HG03460 (cell line): Measurements from ENCODE around the gene PCBD1.
A peak's percentile ranks its signal among the peaks of the same experiment; 100 is the strongest.
"Not testable (repeated sequence)": the region's sequence is repeated elsewhere in the genome, so short reads cannot be mapped to it uniquely, and the experiment has no call there.

Experiments
- ATAC-seq: cut with Tn5 transposase; IDR thresholded peaks from one replicate; pipeline ENCODE4 v1.9.1; 2021; ENCODE audit not compliant: unreplicated experiment

Gene PCBD1

DNA sequence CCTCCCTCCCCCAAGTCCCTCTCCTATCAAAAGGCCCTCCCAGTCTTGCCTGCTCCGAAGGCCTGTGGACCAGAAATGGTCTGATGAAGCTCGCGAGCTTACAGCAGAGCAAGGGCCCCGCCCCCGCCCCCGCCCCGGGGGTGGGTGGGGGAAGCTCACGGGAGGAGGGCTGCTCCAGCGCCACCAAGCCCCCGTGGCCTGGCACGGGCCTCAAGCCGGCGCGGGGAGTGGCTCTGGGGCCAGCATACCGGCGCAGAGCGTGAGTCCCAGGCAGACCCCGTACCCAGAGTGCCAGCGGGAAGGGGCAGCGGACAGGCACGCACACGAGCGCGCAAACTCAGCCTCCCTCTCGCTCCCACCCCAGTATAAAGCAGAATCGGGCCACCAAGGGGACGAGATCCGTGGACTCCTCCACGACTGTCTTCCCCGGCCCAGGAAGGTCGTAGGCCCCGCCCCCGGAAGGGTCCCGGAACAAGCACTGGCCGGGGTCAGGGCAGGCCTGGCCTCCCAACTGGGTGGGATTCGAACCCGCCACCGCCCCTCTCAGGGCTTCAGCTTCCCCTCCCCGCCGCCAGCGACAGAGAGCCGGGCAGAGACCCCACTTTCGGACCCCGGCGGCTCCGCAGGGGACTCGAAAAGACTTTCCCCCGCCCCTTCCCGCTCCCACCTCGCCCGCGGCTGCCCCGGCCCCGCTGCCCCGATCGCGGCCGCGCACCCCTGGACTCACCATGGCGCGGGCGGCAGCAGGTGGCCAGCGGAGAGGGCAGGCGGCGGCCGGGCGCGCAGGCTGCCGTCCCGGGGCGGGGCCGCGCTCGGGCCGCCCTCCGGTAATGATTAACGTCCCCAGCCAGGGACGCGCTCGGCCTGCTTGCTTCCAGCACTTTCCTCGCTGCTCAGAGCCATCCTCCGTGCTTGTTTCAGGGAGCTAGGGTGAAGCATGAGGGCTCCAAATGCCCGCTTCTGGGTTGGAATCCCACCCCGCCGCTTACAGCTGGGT, at the start of gene PCBD1:
Gene PCBD1, minus strand, starts transcription at position 762 of the 997 bp plus-strand sequence. Its CDS starts 32 bp downstream, at position 730.
- ATAC-seq = peak; percentile 78

DNA sequence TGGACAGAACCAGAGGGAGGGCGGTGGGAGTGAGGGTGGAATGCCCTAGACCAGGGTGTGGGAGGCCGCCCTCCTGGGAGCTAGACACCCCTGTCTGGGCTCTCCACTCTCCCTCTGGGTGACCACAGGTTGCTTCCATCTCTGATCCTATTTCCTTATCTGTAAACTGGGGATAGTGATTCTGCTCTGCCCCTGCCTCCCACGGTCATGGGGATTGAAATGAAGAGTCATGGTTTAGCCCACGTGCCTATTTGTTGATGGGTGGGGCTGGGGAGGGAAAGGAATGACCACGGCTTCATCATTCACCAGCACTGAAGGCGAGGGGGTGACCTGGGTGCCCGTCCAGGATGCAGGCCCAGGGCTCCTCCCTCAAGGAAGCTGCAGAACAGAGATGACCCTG, 49.3 kb upstream of the PCBD1 start:
- no peak for ATAC-seq

DNA sequence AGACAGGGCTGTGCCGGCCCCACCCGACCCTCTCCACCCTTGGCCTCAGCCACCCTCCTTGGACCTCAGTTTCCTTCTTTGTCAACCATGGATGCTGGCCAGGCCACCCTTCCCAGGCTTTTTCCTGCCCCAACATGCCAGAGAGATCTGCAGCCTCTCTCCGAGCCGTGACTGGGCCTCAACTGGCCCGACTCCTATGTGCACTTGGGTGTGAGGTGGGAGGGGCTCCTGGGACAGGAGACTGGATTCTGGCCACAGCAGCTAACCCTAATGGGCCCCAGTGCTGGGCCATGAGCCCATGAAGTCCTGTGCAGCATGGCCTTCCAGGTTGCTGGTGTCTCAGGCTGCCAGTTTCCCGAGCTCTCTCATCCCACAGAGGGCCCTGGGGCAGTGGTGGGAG, 47.7 kb upstream of the PCBD1 start:
- ATAC-seq = no peak

DNA sequence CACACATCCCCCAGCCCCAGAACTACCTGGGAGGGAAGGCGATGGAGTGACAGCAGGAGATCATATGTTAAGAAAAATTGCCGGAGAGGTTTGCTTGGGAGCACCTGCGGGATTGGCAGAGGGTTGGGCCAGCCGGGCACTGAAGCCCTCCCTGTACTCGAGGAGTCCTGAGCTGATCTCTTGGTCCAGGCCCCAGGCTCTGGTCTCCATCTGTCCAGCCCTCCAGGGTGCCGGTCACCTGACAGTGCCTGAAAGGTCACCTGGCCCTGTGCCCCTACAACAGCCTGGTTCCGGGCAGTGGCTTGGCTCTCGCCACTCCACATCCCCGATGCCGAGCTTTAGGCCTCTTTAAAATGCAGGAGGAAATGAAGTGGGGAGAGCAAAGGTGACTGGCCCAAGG, 47.3 kb upstream of the PCBD1 start:
- no peak for ATAC-seq

GRCh38 chr10:70935125-70935625, 46.8 kb upstream of the PCBD1 start:
- ATAC-seq = no peak

DNA sequence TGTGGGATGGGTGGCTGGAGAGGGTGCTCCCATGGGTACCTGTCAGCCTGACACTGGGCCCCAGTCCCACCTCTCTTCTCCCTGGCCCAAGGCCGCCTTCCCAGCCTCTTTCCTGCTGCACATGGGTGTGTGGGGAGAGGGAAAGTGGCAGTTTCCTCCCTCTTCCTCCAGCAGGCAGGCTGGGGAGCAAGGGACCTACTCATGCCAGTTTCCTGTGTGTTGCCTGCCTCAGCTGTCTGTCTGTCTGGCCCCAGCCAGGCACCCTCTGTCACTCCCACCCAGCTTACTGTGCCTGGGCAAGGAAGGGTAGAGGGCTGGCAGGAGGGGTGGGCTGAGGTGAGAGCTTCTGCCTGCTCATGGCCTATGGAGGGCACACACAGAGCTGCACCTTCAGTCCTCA, 46.3 kb upstream of the PCBD1 start:
- no peak for ATAC-seq

GRCh38 chr10:70932392-70933196, 44.2 kb upstream of the PCBD1 start:
- ATAC-seq = no peak

GRCh38 chr10:70931168-70931815, 42.9 kb upstream of the PCBD1 start:
- ATAC-seq = no peak

DNA sequence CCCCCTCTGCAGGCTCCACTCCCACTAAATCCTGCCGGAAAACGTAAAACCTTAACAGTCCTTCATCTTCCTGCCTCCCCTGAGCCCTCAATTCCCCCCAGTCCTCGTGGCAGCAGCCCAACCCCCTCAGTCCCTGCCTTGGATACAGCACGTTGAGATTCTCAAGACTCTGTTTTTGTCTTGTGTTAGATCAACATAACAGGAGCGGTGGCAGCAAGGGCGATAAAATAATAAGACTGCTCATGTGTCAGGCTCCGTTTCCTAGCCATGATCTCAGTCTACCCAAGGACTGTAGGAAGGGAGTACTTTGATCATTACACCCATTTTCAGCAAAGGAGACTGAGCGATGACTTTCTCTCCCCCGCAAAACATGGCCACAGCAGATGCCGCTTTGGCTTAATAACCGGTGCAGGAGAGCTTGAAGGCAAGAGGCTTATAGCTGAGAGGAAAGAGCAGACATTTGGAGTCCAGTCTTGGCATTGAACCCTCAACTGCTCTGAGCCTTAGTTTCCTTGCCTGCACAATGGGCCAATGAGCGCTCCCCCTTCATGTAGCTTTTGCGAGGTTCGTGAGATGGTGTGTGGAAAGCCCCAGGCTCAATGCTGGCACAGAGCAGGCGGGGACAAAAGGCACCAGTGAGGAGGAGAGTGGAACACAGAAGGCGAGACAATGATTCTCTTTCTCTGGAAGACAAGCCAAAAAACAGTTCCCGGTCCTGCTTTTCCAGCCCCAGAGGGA, 42.1 kb upstream of the PCBD1 start:
- no peak for ATAC-seq

DNA sequence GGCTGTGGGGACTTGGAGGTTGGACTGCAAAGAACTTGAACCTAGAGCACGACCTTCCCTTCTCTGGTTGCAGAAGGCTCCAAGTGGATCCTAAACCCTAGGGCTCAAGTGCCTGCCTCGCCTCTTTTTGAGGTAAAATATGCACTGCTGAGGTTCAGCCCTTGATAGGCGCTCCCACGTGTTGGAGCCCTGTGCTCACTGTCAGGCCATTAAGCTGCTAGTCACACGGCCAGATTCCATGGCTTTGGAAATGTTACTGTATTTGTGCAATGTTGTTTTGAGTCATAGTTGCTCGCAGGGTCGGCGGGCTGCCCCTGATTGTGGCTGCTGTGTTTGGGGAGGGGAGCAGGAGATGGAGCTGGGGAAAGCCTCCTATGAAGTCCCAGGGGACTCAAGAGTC, 39.8 kb upstream of the PCBD1 start:
- ATAC-seq = no peak

DNA sequence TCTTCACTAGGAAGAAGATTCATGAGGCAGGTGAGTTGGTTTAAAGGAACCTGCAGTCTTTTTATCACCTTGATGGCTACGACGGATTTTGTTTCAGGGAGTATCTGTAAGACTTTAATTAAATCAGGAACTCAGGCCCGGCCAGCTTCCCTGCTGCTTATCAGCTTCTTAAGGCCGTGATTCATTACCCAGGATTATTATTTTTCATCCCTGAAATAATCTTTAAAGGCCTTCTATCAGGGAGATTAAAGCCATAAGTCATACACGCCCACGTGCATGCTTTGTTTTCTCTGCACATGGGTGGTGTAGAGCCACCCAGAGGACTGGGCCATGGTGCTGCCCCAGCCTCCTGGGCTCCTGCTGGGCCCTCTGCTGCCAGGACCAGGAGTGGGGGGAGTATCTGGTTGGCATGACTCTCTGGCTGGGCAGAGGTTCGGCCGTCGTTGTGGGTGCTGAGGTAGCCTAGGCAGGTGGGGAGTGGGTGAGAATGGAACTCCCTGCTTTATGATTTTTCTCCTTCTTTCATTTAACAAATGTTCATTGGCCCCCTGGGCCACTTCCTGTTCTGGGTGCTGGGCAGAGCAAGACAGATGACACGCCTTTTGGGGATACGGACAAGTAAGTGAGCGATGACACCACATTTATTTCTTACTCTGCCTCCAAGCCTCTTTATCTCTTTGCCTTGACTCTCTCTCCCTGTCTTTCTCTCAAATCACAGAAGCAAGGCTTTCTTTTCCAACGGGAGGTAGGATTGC, 39.0 kb upstream of the PCBD1 start:
- ATAC-seq = no peak

- ATAC-seq = no peak
These were observed 38.0 kb upstream of the PCBD1 start for GRCh38 chr10:70926226-70927000.

GRCh38 chr10:70925377-70926225, 37.2 kb upstream of the PCBD1 start:
- ATAC-seq = no peak

DNA sequence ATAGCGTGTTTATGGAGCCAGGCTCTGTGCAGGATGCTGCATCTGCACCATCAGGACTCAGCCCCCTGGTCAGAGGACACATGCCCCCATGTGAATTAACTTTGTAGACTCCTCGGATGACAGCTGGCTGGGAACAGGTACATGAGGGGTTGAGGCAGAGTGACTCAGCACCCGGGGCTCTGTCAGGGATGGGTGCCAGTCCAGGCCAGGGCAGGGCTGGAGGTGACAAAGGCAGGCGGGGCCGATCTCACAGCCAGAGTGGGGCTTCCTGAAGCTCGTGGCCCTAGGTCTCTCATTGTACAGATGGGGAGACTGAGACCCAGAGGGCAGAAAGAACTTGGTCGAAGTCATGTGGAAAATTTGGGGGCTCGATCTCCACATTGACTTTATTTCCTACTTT, 35.3 kb upstream of the PCBD1 start:
- no peak for ATAC-seq

GRCh38 chr10:70921285-70921684, 32.9 kb upstream of the PCBD1 start:
- ATAC-seq = no peak

DNA sequence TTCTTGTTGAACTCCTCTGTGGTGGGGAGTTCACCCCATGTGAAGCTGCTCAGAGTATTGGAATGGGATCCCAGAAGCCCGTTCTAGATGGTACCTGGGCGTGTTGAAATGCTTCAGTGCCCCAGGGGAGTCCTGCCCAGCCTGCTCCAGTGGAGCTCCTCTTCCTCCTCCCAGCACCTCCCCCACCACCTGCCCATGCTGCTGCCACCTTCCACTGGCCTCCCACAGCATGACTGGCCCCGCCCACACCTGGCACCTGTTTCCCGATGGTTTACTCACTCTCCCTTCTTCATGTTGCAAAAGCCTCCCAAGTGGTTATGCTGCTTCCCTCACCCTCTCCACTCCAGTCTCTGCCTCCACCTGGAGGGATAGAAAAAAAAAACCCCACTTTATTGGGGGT, 32.2 kb upstream of the PCBD1 start:
- no peak for ATAC-seq

- ATAC-seq = not testable (repeated sequence)
These were observed 31.5 kb upstream of the PCBD1 start for GRCh38 chr10:70919906-70920305.
